HG03095 (cell line): Measurements from ENCODE around the gene WIPF1.
A peak's percentile ranks its signal among the peaks of the same experiment; 100 is the strongest.

Source experiments
- ATAC-seq: cut with Tn5 transposase; IDR thresholded peaks from one replicate; pipeline ENCODE4 v1.9.1; 2021; ENCODE audit warnings: moderate library complexity; ENCODE audit not compliant: unreplicated experiment

The WIPF1 gene

DNA sequence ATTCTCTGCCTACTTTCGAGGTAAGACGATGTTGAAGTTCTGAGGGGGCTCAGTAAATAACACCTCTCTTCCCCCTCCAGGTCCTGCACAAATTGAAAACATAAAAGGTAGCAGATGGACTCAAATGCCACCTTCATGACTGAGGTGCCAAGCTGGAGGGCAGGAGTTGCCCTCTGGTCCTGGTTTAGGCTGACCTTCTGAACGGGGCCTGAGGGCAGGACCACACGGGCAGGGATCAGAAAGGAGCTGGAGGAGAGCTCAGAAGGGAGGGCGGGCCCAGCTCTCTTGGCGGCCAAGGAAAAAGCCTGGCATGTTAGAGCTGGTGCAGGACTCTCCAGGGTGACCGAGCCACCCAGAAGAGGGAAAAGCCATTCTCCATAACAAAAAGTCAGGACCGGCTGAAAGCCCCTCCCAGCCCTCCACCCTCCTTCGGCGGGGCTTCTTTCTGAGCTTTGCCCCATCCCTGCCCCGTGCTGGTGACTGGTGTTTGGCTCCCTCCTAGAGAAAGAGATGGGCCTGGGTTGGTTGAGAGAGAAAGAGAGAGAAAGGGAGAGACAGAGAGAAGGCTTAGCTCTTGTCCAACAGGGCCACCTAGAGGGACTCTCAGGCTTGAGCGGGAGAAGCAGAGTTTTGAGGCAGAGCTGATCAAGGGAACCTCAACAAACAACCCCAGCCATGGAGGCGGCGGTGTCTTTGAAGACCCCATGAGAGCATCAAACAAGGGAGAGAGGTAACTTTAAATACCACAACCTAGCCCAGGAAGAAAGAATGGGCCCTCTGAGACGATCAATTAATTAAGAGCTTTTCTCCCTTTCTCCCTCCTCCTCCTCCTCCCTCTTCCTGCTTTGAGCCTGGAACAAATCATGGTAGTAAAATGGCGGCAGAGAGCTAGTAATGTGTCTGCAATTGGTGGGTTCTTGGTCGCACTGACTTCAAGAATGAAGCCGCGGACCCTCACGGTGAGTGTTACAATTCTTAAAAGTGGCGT lies 50.8 kb downstream of the WIPF1 start:
- ATAC-seq = no peak

DNA sequence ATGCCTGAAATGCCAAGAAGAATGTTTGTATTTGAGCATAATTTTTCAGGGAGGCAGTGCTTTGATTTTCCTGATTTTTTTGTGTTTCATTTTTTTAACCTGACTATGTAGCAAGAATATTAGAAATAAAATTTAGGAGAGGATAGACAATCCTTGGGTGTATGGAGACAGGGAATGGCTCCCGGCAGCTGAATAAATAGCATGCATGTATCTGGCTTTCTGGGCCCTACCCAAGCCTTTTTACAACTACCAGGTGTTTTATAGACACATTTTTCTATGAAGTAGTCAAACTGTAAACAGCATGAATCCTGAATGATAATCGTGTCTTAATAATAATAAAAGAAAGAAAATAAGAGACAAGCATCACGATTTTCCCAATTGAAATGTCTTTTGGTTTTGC lies 52.4 kb downstream of the WIPF1 start:
- no peak for ATAC-seq

DNA sequence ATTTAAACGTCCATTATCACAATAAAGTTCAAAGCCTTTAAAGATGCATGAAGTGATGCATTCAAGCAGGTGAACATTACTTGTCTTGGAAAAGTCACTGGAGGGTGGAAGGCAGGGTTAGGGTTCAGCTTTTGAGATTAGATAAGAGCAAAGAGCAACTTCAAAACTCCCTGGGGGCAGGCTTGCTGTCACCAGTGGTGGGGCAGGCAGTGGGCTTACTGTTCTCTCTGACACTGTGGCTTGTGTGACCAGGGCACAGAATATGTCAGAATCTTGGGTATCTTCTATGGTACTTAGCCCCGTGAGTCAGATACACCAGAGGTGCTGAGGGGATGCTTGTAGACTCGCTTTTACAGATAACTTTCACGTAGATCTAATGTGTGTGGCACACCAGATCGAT lies 52.8 kb downstream of the WIPF1 start:
- ATAC-seq = no peak

DNA sequence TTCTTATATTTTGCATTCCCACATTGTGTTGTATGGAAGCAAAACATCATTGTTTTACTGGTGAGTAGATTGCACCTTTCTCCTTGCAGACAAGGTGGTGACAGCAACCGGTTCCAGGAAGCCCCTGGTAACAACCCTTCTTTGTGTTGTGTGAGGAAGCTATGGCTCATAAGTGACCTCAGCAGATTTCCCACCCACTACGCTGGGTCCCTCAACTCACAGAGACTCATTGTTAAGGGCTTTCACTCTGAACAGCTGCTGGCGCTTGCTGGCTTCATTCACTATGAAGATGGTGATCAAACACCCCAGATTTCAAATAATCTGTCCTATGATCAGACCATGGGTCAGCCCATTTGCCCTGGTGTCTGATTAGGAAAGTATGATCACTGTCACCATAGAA lies 53.4 kb downstream of the WIPF1 start:
- ATAC-seq = no peak

DNA sequence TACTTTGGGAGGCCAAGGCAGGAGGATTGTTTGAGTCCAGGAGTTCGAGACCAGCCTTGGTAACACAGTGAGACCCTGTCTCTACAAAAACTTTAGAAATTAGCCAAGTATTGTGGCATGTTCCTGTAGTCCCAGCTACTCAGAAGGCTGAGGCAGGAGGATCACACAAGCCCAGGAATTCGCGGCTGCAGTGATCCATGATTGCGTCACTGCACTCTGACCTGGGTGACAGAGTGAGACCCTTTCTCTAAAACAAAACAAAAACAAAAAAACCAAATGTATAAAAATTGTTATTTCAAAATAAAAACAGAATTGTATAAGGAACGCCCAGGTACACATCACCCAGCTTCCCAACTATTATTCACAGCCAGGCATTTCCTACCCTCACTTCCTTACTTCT lies 56.7 kb downstream of the WIPF1 start:
- ATAC-seq = no peak

DNA sequence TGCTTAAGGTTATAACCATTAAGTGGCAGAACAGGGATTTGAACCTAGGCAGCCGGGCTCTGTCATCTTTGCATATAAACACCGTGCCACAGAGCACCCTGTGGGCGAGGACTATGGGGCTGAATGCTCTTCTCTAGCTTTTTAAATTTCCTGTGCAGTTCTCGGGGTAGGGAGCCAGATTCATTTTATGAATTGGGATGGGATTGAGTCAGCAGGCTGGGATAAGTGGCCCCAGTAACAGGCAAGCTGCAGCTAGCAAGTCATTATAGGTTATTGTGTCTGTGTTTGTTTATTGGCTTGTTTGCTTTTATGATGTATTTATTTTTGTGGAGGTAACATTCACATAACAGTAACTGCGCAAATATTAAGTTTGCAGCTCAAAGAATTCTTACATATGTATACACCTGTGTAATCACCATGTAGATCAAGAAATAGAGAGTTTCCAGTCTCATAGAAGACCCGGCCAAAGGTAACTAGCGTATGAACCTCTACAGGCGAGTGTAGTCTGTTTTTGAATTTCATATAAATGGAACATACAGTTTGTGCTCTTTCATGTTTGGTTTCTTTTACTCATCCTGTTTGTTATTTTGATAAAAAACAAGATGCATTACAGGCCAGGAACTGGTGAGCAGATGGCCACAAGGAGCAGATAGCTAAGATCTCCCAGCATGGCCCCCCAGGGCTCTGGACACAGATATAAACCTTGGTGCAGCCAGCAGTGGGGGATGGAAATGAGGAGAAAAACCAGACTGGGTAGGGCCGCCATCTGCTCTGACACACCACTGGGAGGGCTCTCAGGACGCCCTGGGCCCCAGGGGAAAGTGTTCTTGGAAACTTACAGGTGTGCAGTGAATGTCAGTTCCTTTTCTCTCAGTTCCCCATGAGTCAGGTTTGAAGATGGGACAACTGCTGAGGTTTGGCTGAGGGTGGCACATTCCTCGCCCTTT lies 61.6 kb downstream of the WIPF1 start:
- ATAC-seq = peak; percentile 79

DNA sequence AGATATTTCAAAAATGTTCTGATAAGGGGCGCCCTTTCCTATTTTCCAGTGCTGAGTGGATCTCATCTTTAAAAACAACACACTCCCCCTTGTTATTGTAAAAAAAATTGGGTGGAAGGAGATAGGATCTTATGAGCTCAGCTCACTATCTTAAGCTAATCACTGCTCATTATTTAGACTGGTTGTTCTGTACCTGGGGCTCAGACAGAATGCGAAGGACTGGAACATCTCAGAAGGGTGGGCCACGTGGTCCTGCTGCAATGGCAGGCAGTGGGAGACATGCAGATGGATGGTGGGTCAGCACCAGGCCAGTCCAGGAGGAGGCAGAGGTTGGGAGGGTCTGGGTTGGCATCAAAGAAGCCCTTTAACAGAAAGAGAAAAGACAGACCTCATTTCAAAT lies 62.5 kb downstream of the WIPF1 start:
- no peak for ATAC-seq

DNA sequence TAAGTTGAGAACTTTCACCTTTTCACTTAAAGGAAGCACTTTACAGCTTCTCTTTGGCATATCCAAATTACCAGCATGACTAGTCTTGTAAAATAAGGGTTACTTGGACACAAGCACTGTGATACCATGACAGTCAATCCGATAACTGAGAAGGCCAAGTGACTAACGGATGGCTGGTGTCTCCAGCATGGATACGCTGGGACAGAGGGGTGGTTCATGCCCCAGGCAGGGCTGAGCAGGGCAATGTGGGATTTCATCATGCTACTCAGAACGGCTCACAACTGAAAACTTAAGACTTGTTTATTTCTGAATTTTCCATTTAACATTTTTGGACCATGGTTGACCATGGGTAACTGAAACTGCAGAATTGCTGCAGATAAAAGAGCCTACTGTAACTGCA lies 67.7 kb downstream of the WIPF1 start:
- ATAC-seq = no peak

DNA sequence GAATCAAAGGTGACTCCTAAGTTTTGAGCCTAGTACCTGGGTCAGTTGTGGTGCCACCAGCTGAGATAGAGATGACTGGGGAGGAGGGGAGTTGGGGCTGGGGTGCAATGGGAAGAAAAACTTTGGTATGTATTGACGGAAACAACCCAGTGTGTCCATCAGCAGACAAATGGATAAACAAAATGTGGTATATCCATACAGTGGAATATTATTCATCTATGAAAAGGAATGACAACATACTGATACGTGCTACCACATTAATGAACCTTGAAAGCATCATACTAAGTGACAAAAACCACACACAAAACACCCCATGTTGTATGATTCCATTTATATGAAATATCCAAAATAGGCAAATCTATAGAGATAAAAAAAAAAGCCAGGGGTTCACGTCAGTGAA lies 69.6 kb downstream of the WIPF1 start:
- no peak for ATAC-seq

DNA sequence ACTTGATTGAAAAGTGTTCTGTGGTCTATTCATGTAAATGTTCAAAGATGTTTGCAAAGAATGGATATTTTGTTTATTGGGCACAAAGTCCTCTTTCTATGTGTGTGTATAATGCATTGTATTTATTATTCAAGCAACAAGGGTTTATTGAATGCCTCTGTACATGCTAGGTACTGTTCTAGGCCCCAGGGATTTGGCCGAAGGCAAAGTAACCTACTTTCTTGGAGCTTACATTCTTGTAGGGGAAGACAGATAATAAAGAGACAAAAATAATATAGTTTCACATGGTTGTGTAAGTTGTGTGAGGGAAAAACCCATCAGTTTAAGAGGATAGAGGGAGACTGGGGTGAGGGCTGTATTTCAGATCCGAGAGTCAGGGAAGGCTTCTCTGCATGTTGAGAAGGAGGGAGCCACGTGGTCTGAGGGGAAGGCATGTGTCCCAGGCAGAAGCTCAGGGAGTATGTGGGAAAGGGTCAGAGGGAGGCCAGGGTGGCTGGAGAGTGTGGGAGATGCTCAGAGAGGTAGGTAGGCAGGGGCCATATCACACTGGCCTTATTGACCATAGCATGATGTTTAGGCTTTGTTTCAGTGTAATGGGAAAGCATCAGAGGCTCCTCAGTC lies 70.4 kb downstream of the WIPF1 start:
- no peak for ATAC-seq

DNA sequence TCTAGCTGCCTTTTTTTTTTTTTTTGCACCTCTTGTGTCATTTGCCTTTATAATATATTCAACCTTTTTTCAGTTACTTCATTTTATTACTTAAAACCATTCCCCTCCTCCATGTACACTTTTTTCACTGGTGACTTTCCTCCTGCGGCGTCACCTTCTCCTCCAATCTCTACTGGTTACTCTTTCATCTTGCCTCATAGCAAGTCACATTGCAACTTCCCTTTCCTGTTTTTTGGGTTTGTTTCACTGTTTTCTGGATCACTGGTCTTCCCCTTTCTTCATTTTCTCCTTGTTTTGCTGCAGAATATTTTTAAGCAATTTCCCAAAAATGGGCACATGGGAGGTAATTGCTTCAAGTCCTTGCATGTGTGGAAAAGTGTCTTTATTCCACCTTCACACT lies 73.1 kb downstream of the WIPF1 start:
- ATAC-seq = no peak

DNA sequence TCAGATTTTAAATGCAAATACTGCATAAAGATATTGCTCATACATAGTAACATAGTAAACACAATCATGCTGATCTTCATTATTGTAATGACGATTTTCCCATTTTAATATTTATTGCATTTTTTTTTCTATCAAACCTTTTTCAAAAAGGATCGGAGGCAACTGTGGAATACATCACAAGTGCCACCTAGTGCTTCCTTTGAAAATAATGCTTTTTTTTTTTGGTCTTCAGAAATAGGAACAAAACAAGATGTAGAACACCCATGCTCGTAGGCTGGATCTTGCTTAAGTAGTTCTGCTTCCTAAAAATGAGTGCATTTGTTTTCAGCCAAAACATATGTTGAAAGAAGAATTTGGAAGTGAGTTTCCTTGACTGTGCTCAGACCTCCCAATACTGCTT lies 75.1 kb downstream of the WIPF1 start:
- ATAC-seq = no peak

DNA sequence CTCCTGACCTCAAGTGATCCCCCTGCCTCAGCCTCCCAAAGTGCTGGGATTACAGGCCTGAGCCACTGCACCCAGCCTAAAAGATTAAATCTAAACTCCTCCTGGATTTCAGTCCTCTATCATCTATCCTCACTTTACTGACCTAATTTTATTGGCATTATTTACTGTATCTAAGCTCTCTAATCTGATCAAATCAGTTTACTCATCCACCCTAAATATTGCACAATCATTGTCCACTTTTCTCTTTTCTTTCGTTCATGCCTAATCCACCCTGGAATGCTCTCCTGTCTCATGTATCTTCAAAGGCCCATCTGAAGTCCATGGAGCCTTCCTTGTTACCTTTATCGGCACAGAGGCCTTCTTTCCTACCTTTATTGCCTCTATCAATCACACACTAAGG lies 79.2 kb downstream of the WIPF1 start:
- no peak for ATAC-seq

DNA sequence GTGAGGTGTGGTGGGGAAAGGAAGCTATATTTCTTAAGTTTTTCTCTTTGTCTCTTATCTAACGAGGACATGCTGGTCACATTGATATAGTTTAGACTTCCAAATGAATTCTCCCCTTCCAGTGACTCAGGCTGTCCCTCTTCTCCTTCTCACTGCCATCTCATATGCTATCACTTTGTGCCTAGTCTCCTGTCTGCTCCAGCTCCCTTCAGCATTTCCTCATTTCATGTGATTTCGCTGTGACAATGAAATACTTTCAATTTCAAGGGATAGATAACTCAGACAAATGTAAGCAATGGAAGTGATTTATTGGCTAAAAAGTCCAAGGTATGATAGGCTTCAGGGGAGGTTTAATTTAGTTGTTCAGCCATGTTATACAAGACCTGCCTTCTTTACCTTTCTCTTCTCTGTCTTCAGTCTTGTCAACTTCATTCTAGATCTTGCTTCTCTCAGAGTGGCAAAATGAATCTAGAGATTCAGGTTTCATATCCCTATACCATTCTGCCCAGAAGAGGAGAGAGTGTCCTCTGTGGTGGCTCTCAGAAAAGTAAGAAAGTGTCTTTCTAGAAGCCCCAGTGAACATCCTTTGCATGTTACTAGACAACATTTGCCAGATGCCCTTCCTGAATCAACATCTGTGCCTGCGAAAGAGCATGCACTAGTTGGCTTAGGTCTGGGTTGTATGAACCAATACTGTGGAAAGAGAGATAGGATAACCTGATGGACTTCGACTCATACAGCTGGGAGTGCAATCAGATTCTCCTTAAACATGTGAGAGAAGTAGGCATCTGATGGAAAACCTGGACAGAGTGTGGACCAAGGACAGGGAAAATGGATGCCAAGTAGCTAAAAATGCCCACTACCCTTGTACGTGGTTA lies 80.9 kb downstream of the WIPF1 start:
- no peak for ATAC-seq

DNA sequence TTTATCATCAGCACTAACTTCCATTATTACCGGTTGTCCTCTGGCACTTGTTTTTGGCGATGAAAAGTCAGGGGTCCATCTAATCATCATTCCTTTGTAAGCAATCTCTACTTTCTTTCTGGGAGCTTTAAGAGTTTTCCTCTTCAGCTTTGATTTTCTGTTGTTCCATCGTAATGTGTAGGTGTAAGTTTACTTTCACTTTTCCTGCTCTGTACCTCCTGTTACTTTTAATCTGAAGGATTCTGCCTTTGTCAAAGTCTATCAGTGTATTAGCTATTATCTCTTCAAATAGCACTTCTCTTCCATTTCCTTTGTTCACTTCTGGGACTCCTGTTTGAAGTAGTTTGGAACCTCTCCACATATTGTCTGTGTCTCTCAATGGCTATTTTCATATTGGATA lies 85.3 kb downstream of the WIPF1 start:
- no peak for ATAC-seq

DNA sequence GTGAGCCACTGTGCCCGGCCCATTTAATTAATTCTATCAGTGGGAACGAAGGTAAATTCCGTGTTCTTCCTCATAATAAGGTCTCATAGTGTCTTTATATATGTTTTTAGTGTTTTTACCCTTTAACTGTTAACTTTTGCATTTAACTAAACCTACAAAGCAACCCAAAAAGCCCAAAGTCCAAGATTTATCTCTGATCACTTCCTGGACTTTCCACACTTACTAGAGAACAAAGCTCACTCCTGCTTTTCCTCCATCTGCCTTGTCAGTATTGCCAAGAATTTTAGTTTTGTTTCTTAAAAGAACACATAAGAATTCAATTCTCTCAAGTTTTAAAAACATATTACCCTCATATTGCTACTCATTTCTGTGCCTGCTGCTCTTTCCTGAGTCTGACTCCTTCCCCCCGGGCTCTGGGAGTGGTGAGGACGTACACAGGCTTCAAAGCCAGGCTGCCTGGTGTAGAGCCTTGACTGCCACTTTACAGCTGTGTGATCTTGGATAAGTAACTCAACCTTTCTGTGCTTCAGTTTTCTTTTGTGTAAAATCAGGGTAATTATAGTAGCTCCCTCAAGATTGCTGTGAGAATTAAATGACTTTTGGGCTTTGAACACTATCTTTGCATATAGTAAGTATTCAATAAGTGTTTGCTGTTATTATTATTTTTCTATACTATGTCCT lies 85.9 kb downstream of the WIPF1 start:
- no peak for ATAC-seq

DNA sequence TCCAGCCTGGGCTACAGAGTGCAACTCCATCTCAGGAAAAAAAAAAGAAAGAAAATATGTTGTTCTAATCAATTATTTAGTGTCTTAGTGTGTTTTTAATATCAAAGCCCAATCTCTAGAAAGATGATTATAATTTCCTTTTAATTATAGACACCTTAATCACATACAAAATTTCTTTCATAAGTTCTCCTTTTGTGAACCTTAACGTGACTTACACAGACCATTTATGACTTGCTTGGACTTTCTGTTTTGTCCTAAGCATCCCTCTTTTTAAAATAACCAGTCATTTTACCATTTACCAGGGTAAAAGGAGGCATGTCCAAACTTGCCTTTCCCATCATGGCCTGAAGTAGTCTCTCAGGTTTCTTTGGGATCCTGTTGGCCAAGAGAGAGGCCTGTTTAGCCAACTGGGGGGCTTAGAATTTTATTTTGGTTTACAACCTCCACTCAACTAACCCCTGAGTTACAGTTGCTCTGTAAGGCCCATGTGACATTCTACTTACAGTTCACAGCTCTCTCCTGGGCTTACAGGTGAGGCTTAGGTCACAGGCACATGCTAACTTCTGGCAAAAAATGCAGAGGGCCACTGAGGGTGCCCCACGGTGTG lies 86.9 kb downstream of the WIPF1 start:
- no peak for ATAC-seq
